Endothelial cell (in vitro differentiated cells): ENCODE measurements around the gene TAS1R3. TPM values are rescaled to one million over a fixed set of nuclear protein-coding genes. Genes with fewer than 3 reads are reported as not detected.

ENCODE experiments used
- DNase-seq: peaks from one replicate; pipeline ENCODE4 v3.0.0; 2021; ENCODE audit warnings: low spot score
- H3K27ac Mint-ChIP-seq: one replicate; pipeline ENCODE4 v1.8.0; 2021; ENCODE audit warnings: mixed read lengths, inconsistent platforms; ENCODE audit not compliant: unreplicated experiment
- H3K27me3 Mint-ChIP-seq: one replicate; pipeline ENCODE4 v1.8.0; 2021; ENCODE audit warnings: mild to moderate bottlenecking, moderate library complexity, mixed read lengths, inconsistent platforms; ENCODE audit not compliant: unreplicated experiment
- H3K36me3 Mint-ChIP-seq: one replicate; pipeline ENCODE4 v1.8.0; 2021; ENCODE audit warnings: mild to moderate bottlenecking, low read depth, mixed read lengths, inconsistent platforms; ENCODE audit not compliant: unreplicated experiment
- H3K4me1 Mint-ChIP-seq: one replicate; pipeline ENCODE4 v1.8.0; 2021; ENCODE audit warnings: mild to moderate bottlenecking, mixed read lengths, inconsistent platforms; ENCODE audit not compliant: unreplicated experiment
- H3K4me3 Mint-ChIP-seq: one replicate; pipeline ENCODE4 v1.8.0; 2021; ENCODE audit warnings: mild to moderate bottlenecking, mixed read lengths, inconsistent platforms; ENCODE audit not compliant: unreplicated experiment
- H3K9me3 Mint-ChIP-seq: one replicate; pipeline ENCODE4 v1.8.0; 2021; ENCODE audit warnings: mixed read lengths, inconsistent platforms; ENCODE audit not compliant: unreplicated experiment
- total RNA-seq: library from RNA; stranded (reverse); fragmentation: NEBNext Ultra II Directional; extraction: Animal tissue kit (Norgen Biotek cat#: 25700); gene quantifications from one replicate; pipeline ENCODE4 v1.2.1, GENCODE V29; 2021; ENCODE audit not compliant: unreplicated experiment
- TF ChIP-seq, protein P1 (sequence below): fragments of 200-600 bp; sonication (generic); IDR thresholded peaks from one replicate; pipeline ENCODE4 v1.5.0; 2021; ENCODE audit warnings: antibody characterized with exemption; ENCODE audit not compliant: unreplicated experiment

The TAS1R3 gene
- total RNA-seq, 1 donor from 2014 or later = 1.2 TPM

DNA sequence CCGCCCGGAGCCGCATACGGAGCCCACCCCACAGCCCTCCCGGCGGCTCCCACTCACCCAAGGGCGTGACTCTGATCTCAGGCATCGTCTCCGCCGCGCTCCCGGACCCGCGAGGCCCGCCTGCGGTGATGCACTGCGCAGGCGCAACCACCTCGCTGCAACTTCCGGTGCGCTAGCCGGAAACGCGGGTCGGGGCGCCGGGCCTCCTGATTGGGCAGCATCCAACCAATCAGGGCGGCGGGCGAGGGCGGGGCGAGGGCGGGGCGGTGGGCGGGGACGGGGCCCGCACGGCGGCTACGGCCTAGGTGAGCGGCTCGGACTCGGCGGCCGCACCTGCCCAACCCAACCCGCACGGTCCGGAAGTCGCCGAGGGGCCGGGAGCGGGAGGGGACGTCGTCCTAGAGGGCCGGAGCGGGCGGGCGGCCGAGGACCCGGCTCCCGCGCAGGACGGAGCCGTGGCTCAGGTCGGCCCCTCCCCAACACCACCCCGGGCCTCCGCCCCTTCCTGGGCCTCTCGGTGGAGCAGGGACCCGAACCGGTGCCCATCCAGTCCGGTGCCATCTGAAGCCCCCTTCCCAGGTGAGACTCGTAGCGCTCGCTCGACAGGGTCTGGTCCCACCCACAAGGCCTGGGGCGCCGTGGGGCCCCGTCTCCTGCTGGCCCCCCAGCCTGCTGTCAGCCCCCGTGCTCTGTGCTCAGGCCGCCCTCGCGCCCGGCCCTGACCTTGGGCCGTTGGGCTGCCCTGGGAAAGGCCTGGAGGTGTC lies 6.4 kb upstream of the TAS1R3 start, which contains the start of the genes CPTP and INTS11:
Gene CPTP (plus strand): TSS at position 279 of the 764 bp plus-strand sequence. CDS start 2,109 bp downstream, outside the sequence.
Gene INTS11 (minus strand): TSS at position 137 of the 764 bp plus-strand sequence. CDS start 52 bp downstream, at position 85.
- peak; percentile 95 for DNase-seq

DNA sequence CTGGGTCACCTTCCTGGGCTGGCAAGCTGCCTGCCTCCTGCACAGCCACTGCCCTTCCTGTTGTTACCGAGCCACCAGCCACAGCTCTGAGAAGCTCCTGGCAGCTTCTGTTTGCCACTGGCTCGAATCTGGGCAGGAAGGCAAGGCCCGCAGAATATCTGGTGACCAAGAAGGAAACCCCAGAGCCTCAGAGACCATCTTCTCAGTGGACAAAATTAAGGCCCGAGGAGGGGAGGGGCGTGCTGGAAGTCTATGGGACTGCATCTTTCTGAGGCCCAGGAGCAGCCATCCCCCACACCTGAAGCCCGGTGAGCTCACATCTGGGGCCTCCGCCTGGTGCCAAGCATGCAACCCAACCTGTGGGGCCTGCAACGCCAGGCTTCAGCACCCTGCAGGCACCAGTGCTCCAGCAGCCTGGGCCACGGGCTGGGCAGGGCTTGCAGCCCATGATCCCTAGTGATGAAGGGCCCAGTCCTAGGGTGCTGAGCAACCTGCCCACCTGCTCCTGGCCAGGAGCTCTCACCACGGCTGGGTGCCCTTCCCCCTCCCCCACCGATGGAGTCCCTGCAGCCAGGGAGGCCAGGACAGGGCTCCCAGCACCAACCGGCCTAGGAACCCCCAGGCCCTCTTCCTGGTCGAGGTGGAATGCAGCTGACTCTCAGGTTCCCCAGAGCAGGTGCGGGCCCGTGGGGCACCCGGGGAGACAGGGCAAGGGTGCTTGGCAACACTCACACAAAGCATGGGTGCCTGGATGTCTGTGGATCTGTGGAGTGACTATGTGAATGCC lies 5.6 kb upstream of the TAS1R3 start:
- Mint-ChIP-seq H3K27ac (no peak overlapping the region), H3K9me3 (no peaks in the 10 kb centered on the region), H3K27me3 (peaks cover 20% of the 10 kb centered on the region), H3K36me3 (peaks cover 14% of the 10 kb centered on the region), H3K4me3 (peak overlapping the region; percentile 85), H3K4me1 (peaks cover 16% of the 10 kb centered on the region)
- no peak for DNase-seq
- TF ChIP-seq, protein P1, sequence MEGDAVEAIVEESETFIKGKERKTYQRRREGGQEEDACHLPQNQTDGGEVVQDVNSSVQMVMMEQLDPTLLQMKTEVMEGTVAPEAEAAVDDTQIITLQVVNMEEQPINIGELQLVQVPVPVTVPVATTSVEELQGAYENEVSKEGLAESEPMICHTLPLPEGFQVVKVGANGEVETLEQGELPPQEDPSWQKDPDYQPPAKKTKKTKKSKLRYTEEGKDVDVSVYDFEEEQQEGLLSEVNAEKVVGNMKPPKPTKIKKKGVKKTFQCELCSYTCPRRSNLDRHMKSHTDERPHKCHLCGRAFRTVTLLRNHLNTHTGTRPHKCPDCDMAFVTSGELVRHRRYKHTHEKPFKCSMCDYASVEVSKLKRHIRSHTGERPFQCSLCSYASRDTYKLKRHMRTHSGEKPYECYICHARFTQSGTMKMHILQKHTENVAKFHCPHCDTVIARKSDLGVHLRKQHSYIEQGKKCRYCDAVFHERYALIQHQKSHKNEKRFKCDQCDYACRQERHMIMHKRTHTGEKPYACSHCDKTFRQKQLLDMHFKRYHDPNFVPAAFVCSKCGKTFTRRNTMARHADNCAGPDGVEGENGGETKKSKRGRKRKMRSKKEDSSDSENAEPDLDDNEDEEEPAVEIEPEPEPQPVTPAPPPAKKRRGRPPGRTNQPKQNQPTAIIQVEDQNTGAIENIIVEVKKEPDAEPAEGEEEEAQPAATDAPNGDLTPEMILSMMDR = no peak

More for the DNA sequence above, 6.4 kb upstream of the TAS1R3 start, which contains the start of the genes CPTP and INTS11:
- peaks cover 16% of the 10 kb centered on the region for H3K4me1 Mint-ChIP-seq
- peaks cover 10% of the 10 kb centered on the region for H3K36me3 Mint-ChIP-seq
- H3K27me3 Mint-ChIP-seq = peaks cover 17% of the 10 kb centered on the region
- TF ChIP-seq, protein P1 = no peak
- H3K4me3 Mint-ChIP-seq = peak within 1 kb of the TSS; percentile 94
- peak within 1 kb of the TSS; percentile 72 for H3K27ac Mint-ChIP-seq
- no peaks in the 10 kb centered on the region for H3K9me3 Mint-ChIP-seq

DNA sequence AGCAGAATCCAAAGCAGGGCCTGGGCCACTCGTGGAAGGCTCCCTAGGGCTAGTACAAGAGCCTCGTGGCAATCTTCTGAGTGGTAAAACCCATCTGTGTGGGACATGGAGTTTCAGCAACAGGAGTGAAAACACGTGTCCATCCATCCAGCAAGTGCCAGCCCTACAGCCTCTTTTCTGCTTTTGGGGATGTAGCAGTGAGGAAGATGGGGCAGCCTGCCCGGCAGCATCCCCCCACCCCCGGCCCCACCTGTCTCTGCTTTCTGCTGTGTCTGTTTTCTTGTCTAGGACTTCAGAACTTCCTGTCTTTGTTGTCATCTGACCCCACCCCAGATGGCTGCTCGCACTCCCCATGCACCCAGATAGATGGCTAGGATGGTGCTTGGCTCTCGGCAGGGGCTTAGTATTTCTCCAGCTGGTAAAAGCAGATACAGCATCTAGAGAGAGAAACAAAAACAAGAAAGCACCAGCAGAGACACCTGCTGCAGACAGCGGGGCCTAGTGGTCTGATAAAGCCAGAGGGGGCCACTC lies 4.9 kb upstream of the TAS1R3 start:
- H3K36me3 Mint-ChIP-seq = peaks cover 14% of the 10 kb centered on the region
- no peak overlapping the region for H3K27ac Mint-ChIP-seq
- TF ChIP-seq, protein P1 = no peak
- H3K27me3 Mint-ChIP-seq = peaks cover 23% of the 10 kb centered on the region
- H3K4me1 Mint-ChIP-seq = peaks cover 16% of the 10 kb centered on the region
- H3K9me3 Mint-ChIP-seq = no peaks in the 10 kb centered on the region
- peak overlapping the region; percentile 86 for H3K4me3 Mint-ChIP-seq
- no peak for DNase-seq

DNA sequence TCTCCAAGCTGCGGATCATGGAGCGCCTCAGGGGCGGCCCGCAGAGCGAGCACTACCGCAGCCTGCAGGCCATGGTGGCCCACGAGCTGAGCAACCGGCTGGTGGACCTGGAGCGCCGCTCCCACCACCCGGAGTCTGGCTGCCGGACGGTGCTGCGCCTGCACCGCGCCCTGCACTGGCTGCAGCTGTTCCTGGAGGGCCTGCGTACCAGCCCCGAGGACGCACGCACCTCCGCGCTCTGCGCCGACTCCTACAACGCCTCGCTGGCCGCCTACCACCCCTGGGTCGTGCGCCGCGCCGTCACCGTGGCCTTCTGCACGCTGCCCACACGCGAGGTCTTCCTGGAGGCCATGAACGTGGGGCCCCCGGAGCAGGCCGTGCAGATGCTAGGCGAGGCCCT lies 3.8 kb upstream of the TAS1R3 start:
- Mint-ChIP-seq H3K36me3 (peaks cover 14% of the 10 kb centered on the region), H3K27me3 (peaks cover 20% of the 10 kb centered on the region), H3K9me3 (no peaks in the 10 kb centered on the region), H3K4me1 (peaks cover 12% of the 10 kb centered on the region), H3K27ac (no peak overlapping the region), H3K4me3 (no peak overlapping the region)
- DNase-seq = no peak
- TF ChIP-seq, protein P1 = no peak
